ENCODE data around the gene LSM14A.
A peak's percentile ranks its signal among the peaks of the same experiment; 100 is the strongest.

The LSM14A gene

GRCh38 chr19:34274284-34274826 lies 102.1 kb downstream of the LSM14A start:
- no peak for TF ChIP-seq CTCF (IDR thresholded peaks at IDR 0.05; ENCODE audit: low read depth, low read length, missing control alignments)
- no peak overlapping the region for H3K4me3 ChIP-seq (ENCODE audit: low read depth, low read length)
- in situ Hi-C loops (cut with HindIII; ENCODE audit: low sequenced_read_pairs): no loop called here
- DNase-seq (ENCODE audit: low read depth): no peak

- in situ Hi-C loops (cut with HindIII; ENCODE audit: low sequenced_read_pairs): no loop called here
- H3K4me3 ChIP-seq (ENCODE audit: low read depth, low read length): no peak overlapping the region
- peak; percentile 26 for TF ChIP-seq CTCF (IDR thresholded peaks at IDR 0.05; ENCODE audit: low read depth, low read length, missing control alignments)
- DNase-seq (ENCODE audit: low read depth): peak; percentile 90
Measured at GRCh38 chr19:34274827-34275625, 102.7 kb downstream of the LSM14A start.

GRCh38 chr19:34275705-34276104 lies 103.4 kb downstream of the LSM14A start:
- DNase-seq (ENCODE audit: low read depth): no peak
- in situ Hi-C loops (cut with HindIII; ENCODE audit: low sequenced_read_pairs): no loop called here
- TF ChIP-seq CTCF (IDR thresholded peaks at IDR 0.05; ENCODE audit: low read depth, low read length, missing control alignments): no peak
- no peak overlapping the region for H3K4me3 ChIP-seq (ENCODE audit: low read depth, low read length)

- no peak overlapping the region for H3K4me3 ChIP-seq (ENCODE audit: low read depth, low read length)
- TF ChIP-seq CTCF (IDR thresholded peaks at IDR 0.05; ENCODE audit: low read depth, low read length, missing control alignments): no peak
- in situ Hi-C loops (cut with HindIII; ENCODE audit: low sequenced_read_pairs): no loop called here
- DNase-seq (ENCODE audit: low read depth): no peak
Measured at GRCh38 chr19:34276614-34277013, 104.3 kb downstream of the LSM14A start.

GRCh38 chr19:34277244-34277643 lies 104.9 kb downstream of the LSM14A start:
- DNase-seq (ENCODE audit: low read depth): no peak
- in situ Hi-C loops (cut with HindIII; ENCODE audit: low sequenced_read_pairs): no loop called here
- no peak for TF ChIP-seq CTCF (IDR thresholded peaks at IDR 0.05; ENCODE audit: low read depth, low read length, missing control alignments)
- H3K4me3 ChIP-seq (ENCODE audit: low read depth, low read length): no peak overlapping the region

- no peak for DNase-seq (ENCODE audit: low read depth)
- H3K4me3 ChIP-seq (ENCODE audit: low read depth, low read length): no peak overlapping the region
- TF ChIP-seq CTCF (IDR thresholded peaks at IDR 0.05; ENCODE audit: low read depth, low read length, missing control alignments): no peak
- in situ Hi-C loops (cut with HindIII; ENCODE audit: low sequenced_read_pairs): no loop called here
Measured at GRCh38 chr19:34278783-34279182, 106.5 kb downstream of the LSM14A start.

Data from astrocyte of the cerebellum (primary cell).